22Rv1 (cell line): Measurements from ENCODE around the gene PID1.

Source experiments
- ZFX ChIP-seq: fragments of 450-650 bp; IDR thresholded peaks from 2 replicates; pipeline ENCODE4 v1.6.1; 2017; ENCODE audit warnings: antibody characterized with exemption, borderline replicate concordance
- TF ChIP-seq, protein P1 (sequence below): fragments of 450-650 bp; IDR thresholded peaks from 2 replicates; pipeline ENCODE4 v1.5.1; 2017; ENCODE audit warnings: mild to moderate bottlenecking

DNA sequence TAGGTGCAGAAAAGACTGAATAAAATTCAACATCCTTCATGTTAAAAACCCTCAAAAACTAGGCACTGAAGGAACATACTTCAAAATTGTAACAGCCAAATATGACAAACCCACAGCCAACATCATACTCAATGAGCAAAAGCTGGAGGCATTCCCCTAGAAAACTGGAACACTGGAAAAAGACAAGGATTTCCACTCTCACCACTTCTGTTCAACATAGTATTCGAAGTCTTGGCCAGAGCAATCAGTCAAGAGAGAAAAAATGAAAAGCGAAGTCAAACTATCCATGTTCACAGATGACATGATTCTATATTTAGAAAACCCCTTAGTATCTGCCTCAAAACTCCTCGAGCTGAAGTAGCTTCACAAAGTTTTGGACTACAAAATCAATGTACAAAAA lies 282.3 kb downstream of the PID1 start:
- TF ChIP-seq, protein P1, sequence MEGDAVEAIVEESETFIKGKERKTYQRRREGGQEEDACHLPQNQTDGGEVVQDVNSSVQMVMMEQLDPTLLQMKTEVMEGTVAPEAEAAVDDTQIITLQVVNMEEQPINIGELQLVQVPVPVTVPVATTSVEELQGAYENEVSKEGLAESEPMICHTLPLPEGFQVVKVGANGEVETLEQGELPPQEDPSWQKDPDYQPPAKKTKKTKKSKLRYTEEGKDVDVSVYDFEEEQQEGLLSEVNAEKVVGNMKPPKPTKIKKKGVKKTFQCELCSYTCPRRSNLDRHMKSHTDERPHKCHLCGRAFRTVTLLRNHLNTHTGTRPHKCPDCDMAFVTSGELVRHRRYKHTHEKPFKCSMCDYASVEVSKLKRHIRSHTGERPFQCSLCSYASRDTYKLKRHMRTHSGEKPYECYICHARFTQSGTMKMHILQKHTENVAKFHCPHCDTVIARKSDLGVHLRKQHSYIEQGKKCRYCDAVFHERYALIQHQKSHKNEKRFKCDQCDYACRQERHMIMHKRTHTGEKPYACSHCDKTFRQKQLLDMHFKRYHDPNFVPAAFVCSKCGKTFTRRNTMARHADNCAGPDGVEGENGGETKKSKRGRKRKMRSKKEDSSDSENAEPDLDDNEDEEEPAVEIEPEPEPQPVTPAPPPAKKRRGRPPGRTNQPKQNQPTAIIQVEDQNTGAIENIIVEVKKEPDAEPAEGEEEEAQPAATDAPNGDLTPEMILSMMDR = no peak
- TF ChIP-seq ZFX = no peak
